HS-27A (cell line): Measurements from ENCODE around the gene MKNK2.

Experiments
- DNase-seq: peaks from one replicate; pipeline ENCODE4 v3.0.0-alpha.2; 2012; ENCODE audit warnings: low read depth, missing footprints

MKNK2 gene

DNA sequence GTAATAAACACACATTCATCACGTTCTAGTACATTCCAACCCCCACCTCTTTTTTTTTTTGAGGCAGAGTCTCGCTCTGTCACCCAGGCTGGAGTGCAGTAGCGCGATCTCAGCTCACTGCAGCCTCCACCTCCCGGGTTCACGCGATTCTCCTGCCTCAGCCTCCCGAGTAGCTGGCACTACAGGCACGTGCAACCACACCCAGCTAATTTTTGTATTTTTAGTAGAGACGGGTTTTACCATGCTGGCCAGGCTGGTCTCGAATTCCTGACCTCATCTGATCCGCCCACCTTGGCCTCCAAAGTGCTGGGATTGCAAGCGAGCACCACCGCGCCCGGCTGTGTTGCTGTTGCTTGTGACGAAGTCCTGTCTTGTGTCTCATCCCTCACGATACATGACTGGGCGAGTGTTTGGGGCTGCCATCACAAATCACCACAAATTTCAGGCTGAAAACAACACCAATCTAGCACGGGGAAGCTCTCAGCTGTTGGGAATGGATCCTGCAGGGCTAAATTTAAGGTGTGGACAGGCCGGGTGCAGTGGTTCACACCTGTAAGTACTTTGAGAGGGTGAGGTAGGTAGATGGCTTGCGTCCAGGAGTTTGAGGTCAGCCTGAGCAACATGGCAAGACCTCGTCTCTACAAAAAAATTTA is 29.4 kb upstream of the MKNK2 start:
- no peak for DNase-seq

DNA sequence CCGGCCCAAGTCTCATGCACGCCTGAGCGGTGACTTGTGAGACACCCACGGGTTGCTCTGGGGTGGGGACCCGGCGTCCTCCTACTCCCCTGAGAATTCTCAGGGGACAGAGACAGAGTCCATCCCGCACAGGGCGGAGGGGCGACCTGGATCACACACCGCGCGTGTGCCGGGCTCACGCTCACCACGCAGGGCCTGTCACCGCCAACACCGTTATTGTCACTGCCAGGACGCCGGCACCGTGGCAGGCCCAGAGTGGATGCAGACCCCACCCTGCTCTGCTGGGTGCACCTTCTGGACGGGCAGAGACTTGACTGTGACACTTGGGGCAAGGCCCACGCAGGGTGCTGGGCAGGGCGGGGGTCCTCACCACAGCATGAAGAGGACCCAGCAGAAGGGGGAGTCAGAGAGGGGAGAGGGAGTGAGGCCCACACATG is 28.8 kb upstream of the MKNK2 start:
- no peak for DNase-seq

DNA sequence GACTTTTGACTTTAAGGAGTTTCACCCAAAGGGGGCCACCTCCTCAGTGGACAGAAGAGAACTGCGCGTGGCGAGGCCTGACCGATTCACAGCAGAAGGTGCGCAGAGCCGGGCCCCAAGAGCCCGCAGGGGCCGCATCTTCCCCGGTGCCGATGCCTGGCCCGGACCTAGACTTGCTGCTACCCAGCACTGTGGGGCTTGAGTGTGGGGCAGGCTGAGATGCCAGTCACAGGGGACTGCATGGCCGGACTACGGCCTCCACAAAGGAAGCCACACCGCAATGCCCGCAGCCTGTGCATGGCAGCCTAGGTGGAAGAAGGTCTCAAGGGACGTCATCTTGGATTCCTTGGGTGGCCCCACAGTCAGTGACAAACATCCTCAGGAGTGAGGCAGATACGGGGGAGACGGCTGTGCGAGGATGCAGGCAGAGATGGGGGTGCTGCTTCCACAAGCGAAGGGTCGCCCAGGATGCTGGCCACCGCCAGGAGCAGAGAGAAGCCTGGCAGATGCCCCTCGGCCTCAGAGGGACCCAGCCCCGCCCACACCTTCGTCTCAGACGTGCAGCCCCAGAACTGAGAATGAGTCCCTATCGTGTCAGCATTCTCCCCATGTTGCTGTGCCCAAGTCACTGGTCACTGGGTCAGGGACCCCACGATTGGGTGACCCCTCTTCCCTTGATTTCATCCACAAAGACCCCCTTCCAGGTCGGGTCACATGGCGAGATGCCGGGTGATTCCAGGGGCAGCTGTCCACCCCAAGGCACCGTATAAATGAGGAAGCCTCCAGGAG is 28.2 kb upstream of the MKNK2 start:
- no peak for DNase-seq

DNA sequence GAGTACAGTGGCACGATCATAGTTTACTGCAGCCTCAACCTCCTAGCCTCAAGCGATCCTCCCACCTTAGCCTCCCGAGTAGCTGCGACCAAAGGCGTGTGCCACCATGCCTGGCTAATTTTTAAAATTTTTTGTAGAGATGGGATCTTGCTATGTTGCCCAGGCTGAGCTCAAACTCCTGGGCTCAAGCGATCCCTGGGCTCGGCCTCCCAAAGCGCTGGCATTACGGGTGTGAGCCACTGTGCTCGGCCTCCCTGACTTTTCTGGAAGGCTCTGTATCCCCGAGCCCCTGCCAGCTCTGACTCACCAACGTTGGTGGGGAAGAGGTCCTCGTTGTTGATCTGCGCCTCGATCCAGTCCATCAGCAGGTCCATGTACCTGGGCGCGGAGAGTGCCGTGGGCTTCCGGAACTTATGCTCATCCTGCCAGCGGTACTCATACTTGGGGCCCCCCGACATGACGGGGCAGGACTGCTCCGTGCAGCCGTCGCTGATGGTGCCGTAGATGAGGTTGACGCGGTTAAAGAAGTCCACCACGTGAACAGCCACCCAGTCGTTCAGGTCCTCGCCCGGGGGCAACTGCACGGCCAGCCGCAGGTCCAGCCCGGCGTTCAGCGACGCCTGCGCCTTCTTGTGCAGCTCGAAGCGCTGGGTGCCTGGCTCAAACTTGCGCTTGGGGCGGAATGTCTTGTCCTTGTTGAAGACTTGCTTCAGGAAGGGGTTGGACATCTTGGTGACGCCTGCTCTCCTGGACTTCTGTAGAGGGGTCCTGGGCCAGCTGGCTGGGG is 27.0 kb upstream of the MKNK2 start:
- DNase-seq, result no peak

DNA sequence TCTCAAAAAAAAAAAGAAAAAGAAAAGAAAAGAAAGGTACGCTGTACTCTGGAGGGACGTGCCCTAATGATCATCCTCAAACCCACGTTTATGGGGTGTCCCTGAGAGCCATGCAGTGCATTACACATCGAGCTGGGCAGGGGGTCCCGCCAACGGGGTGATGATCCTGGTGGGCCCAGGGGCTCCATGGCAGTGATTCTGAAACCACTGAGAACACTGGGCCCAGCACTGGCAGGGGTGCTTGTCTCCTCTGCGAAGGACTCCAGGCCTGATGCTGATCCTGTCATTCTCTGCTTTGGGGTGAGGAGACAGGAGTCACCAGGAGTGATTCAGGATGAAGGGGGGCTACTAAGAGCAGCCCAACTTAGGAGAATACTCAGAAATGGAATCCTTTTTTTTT is 26.4 kb upstream of the MKNK2 start:
- no peak for DNase-seq

DNA sequence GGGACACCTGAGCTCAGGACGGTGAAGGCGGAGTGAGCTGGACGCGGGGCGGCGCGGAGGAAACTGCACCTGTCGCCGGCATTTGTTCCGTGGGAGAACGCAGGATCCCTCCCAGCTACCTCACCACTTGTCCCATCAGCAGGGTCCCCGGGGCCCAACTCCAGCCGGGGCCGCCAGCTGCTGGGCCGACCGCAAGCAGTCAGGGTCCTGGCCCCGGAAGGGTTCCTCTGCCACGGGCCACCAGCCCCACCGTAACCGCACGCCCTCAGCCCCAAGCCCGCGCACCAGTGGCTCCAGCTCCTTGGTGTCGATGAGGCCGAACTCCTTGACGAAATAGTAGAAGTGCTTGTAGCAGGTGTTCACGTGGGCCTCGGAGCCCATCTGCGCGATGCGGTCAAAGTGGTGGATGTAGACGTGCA is 25.5 kb upstream of the MKNK2 start:
- DNase-seq, result no peak

DNA sequence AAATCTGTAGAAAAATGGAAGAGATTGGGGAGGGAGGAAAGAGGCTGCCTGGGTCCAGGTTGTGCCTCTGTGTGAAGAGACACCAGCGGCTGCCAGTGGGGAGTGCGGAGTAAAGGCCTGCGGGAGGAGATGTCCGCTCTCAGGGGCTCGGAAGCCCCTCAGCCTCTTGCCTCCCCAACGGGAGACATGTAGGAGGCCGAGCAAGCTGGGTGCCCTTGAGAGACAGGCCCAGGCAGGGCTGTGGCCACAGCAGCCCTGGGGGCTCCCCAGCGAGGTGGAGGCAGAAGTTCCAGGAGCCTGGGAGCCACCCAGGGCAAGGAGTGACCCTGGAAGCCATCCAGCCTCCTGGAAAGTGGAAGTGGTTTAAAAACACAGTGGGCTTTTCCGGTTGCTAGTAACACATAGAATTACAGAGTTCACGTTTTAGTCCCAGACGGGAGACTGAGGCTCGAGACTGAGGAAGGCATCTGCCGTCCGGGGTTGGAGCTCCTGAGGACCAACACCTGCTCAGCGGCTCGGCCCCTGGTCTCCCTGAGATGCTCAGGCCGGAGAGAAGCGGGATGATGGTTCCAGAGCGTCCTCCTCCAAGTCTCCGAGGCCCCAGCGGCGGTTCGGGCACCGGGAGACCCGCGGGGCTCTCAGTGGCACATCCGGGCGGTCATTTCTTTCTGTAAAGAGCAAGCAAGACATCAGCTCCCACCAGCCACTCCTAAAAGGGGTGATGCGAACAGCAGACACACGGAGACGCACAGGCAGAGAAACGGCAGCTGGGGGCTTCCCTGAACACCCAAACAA is 21.9 kb upstream of the MKNK2 start:
- no peak for DNase-seq

DNA sequence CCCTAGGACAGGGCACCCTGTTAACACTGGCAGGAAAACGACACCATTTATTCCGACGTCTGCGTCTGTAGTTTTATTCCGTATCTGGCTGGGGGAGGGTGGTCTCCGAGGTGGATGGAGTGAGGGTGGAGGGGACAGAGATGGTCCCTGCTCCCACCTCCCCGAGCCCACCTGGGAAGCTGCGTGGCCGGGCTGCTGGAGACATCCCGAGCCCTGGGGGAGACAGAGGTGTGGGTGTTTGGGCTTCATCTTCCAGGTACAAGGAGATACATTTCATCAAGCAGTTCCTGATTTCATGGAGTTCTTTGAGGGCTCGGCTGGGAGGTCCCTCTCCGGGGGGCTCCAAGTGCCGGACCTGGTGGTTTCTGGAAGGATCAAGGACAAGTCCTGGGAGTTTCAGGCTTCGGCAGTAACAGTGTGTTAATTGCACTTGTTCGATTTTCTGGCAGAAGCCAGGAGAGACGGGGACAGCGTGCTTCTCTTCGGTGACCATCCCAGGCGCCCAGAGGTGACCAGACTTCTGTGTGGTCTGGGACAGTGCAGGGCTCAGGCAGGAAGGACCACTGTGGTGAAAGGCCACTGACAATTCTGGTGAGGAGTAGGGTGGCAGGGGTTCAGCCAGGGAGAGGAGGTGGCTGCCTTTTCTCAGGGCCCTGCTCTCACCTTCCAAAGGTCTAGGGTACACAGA is 20.1 kb upstream of the MKNK2 start:
- DNase-seq, result no peak

DNA sequence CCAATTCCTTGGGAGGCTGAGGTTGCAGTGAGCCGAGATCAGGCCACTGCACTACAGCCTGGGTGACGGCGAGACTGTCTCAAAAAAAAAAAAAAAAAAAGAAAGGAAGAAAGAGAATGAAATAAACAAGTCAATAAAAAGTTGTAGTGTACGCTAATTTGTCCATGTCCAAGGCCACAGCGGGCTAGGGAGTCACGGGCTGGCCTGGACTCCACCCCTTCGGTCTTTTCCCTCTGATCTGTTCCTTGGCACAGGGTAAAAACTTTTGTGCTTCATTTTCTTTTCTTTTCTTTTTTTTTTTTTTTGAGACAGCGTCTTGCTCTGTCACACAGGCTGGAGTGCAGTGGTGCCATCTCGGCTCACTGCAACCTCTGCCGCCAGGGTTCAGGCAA is 19.4 kb upstream of the MKNK2 start:
- DNase-seq, result no peak

DNA sequence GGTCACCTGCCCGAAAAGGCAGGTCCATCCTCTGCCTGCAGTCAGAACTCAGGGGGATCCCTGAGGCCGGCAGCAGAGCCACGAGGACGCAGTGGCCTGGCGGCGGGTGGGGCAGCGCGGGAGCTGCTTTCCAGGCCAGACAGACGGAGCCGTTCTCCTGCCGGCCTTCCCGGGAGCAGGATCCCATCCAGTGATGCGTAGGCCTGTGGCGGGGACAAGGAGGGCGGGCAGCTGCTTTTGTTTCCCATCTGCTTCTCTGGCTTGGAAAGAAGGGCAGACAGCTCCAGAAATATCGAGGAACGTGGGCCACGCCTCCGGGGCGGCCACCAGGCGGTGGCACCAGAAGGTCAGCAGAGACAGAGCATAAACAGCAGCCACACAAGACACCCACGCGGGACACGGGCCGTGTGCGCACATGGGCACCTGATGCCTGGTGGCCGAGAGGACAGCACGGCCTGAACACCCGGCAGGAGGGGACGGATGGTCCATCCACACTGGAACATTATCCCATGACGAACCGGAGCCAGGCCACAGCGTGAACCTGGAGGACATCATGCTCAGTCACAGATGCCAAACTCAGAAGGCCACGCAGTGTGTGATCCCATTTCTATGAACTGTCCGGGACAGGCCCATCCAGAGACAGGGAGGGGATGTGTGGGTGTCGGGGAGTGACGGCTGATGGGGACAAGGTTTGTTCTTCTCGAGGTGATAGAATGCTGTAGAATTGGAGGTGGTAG is 13.9 kb upstream of the MKNK2 start:
- DNase-seq, result no peak

DNA sequence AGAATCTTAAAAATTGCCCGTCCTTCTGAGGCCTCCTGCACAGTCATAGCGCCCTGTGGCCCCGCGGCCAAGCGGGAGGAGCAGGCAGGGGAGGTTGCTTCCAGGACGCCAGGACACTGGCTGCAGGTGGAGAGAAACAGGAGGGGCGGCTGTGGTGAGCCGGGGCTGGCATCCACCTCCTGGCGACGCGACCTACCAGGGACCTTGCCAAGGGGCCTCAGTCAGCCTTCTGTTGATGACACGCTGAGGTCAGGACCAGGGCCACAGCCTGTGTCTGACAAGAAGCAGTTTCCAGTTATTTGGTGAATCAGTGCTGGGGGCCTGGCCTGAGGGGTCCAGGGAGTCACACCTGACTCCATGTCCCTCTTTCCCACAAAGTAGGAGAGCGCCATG is 13.3 kb upstream of the MKNK2 start:
- no peak for DNase-seq

DNA sequence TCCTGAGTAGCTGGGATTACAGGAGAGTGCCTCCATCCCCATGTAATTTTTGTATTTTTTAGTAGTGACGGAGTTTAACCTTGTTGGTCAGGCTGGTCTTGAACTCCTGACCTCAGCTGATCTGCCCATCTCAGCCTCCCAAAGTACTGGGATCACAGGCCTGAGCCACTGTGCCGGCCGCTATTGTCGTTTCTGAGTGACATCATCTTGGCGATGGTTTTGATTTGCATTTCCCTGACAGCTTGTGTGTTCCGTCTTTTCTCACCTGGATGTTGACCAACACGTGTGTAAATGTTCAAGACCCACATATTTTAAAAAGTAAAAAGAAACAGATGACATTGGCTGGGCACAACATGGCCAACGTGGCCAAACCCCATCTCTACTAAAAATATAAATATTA is 12.8 kb upstream of the MKNK2 start:
- DNase-seq, result no peak

DNA sequence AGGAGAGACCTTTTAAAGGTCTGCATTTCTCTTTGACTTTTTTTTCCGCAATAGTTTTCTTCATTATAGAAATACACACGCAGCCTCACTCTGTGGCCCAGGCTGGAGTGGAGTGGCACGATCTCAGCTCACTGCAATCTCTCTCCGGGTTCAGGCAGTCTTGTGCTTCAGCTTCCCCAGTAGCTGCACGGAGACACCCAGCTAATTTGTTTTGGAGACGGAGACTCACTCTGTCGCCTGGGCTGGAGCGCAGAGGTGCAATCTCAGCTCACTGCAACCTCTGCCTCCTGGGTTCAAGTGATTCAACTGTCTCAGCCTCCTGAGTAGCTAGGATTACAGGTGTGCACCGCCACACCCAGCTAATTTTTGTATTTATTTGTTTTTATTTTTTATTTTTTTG is 11.7 kb upstream of the MKNK2 start:
- no peak for DNase-seq

DNA sequence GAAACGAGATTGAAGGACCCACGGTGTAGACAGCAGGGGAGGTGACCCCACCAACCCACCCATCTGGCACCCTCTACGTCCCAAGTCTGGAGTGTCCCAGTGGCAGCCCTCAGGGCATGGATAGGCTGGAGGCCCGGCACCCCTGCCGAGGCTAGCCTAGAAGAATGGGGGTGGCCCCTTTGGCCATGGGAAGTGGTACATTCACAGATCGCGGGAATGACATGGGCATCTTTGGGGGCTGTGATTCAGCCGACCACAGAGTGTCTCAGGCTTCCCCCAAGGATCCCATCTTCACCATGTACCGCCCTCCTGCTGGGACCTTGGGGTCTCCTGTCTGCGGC is 11.3 kb upstream of the MKNK2 start:
- DNase-seq, result no peak

DNA sequence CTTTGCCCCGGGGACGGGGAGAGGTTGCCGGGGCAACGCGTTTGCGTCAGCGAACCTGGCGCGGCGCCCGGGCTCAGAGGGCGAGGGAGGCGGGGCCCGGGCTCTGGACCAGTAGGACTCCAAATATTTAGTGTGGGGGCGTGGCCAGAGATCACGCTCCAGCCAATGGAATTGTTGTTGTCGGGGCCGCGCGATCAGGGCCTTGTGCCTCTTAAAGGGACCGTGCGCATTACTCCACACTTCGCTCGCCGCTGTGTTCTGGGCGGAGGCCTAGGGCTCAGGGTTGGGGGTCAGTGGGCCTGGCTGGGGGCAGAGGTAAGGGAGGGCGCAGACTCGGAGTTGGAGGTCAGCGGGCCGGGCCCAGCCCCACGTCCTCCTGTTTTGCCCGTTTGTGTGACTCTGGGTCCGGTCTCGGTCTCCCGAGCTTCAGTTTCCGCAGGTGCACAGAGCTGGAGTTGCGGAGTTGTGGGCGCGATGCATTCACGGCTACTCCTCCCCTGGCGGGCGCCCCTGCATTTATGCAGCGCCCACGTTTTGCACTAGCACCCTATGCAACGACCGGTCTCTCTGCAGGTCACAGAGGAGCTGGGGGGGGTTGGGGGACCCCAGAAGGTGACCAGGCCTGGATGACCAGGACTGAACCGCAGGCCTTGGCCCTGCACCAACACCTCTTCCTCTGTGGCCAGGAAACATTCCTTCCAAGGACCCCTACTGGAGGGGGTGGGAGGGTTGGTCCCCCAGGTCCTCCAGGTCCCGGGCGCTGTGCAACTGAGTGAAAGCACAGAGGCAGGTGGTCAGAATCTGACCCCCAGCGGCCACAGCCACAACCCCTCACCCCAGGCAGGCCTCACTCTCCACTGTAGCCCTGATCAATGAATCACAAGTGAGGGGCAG is 10.7 kb upstream of the MKNK2 start:
- peak; percentile 88 for DNase-seq

DNA sequence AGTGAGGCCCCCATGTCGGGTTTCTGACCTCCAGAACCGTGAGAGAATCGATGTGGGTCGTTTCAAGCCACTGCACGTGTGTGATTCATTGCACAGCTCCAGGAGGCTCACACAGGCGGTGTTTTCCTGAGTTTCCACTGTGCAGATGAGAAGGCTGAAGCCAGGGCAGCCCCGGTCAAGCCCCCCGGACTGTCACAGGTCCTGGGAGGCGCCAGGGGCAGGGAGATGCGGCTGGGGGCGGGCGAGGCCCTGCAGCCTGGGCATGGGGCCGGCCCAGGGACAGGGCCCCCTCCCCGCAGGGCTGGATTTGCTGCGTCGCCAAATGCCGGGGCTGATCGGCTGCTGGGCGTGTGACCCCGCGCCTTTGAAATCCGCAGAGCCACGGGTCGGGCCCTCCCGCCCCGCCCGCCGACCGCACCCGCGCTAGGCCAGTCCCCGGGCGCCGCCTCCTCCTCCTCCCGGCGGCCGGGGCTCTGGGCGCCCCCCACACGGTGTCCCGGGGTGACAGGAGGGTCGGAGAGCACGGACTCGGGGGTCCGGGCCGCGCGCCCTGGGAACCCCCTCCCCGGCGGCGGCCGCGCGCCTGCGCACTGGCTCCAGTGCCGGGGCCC is 9.9 kb upstream of the MKNK2 start:
- no peak for DNase-seq

DNA sequence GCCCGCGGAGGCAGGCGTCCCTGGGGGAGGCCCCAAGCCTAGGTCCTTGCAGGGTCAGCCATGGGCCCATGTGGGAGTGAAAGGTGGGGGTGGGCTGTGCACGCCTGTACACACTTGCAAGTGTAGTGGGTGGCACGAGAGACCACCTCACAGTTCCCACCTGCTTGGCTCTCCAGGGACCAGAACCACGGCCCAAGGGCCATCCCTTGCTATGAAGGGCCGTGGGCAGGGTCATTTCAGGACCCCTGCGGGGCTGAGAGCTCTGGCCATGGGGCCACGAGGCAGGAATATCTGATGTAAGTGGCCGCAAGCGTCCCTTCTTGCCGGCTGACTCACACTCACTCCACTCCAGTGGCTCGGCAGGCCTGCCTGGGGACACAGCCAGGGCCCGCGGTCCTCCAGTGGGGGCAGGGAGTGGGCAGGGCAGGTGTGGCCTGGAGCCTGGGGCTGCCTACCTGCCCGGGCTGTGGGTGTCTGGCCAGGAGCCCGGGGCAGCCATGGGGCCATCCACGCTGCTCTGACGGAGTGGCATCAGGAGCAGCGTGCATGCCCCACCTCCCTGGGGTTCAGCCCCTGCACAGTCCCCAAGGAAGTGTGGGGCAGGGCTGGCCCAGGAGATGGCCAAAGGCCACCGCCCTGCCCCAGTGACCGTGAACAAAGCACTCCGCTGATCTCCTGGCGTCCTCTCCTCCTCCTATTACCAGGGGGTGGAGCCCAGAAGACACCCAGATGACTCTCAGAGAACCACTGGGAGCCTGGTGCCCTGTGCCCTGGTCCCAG is 8.6 kb upstream of the MKNK2 start:
- no peak for DNase-seq

DNA sequence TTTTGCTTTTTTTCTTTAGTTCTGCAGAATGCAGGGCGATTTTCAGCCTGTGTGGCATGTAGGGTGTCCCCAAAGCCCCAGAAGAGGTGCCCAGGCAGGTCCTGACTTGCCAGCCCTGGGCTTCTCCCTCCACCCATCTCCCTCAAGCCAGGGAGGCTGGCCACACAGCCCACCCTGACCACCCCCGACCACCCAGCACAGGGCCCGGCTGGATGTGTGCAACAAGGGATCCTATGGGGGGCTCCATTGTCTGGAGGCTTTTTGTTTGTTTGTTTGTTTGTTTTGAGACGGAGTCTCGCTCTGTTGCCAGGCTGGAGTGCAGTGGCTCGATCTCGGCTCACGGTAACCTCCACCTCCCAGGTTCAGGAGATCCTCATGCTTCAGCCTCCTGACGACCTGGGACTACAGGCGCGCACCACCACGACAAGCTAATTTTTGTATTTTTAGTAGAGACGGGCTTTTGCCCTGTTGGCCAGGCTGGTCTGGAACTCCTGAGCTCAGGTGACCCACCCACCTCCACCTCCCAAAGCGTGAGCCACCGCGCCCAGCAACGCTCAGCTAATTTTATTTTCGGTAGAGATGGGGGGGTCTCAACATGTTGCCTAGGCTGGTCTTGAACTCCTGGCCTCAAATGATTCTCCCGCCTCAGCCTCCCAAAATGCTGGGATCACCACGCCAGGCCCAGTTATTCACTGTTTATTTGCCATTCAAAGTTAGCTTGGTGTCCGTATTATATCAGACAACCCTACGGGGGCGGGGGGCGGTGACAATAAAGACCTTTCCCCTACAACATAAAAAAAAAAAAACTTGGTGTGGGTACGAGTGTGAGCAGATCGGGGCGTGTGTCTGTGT is 7.8 kb upstream of the MKNK2 start:
- DNase-seq, result no peak
